NCI-H2171 treated with DMSO at 0.1 percent for 48 hours (cell line): ENCODE results near the gene ATXN1.

Source experiments
- DNase-seq: peaks from one replicate; lab custom pipeline; 2025; lab: John Stamatoyannopoulos, UW

ATXN1 gene

GRCh38 chr6:16253399-16254144, 507.7 kb downstream of the ATXN1 start:
- no peak for DNase-seq

- DNase-seq = no peak
These were observed 508.5 kb downstream of the ATXN1 start for GRCh38 chr6:16252686-16253299.

- DNase-seq = peak; percentile 20
These were observed 509.6 kb downstream of the ATXN1 start for GRCh38 chr6:16251706-16252105.

GRCh38 chr6:16249971-16250370, 511.3 kb downstream of the ATXN1 start:
- peak; percentile 75 for DNase-seq
